ENCODE measurements around the gene CRLF1.
A peak's percentile ranks its signal among the peaks of the same experiment; 100 is the strongest.

The CRLF1 gene

DNA sequence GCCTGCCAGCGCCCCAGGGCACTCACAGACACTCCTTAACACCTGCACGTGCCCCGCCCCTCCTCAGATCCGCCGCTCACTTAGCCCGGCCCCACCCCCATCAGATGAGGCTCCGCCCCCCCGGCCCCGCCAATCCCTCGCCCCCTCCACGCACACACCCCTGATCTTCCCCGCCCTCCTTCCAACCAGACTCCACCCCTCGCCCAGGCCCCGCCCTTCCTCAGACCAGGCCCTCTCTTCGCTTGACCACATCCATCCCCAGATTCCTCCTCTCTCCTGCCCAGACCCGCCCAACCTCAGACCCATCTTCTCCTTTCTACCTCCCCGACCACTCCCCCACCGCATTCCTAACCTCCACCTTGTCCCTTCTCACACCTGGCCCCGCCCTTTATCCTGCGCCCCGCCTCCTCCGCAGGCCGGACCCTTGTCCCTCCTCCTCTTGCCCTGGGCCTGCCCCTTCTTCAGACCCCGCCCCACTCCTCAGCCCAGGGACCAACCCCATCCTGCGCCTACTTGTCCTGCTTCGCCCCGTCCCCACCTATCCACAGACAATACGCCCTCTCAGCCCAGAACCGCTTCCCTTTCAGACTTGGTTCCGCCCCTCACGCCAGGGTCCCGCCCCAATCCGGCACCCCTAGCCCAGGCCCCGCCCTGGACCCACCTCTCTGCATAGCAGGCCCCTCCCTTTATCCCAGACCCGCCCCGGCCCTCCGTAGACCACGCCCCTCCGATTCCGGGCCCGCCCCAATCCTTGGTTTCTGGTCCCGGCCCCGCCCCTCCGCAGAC, 29.8 kb upstream of the CRLF1 start:
- peak; percentile 99 for DNase-seq (ENCODE audit: low read depth in 2 of 2)

GRCh38 chr19:18635831-18636182, 29.2 kb upstream of the CRLF1 start:
- DNase-seq (ENCODE audit: low read depth in 2 of 2): no peak

DNA sequence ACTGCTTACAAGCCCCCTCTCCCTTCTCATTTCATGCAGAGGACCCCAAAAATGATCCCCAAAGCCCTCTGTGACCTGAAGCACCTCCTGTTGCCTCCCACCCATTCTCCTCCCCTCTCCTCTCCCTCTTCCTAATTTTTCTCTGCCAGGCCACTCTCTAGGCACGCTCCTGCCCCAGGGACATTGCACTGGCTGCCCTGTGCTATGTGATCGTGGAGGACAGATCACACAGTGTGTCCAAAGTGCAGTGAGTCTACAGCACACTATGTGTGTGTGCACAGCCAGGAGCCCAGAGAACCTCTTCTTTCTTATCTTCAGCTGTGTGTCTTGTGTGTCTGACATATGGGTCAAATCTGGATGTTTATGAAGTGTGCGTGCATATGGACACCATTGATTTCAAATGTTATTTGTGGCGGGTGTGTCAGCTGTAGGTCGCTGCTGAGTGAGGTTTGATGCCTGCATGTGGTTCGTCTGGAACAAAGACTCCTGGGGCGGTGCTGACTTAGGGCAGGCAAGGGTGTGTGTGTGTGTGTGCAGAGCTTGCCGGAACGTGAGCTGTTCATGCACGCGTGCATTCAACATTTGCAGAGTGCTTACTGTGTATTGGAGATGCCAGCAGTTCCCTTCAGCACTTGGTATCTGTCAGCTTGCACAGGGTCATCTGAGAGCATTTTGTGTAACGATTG, 28.2 kb upstream of the CRLF1 start:
- no peak for DNase-seq (ENCODE audit: low read depth in 2 of 2)

GRCh38 chr19:18633321-18633720, 26.7 kb upstream of the CRLF1 start:
- no peak for DNase-seq (ENCODE audit: low read depth in 2 of 2)

GRCh38 chr19:18629166-18630088, 22.8 kb upstream of the CRLF1 start:
- DNase-seq (ENCODE audit: low read depth in 2 of 2): no peak

- no peak for DNase-seq (ENCODE audit: low read depth in 2 of 2)
These were observed 20.3 kb upstream of the CRLF1 start for GRCh38 chr19:18626906-18627305.

- DNase-seq (ENCODE audit: low read depth in 2 of 2): no peak
These were observed 14.3 kb upstream of the CRLF1 start for GRCh38 chr19:18620902-18621301.

DNA sequence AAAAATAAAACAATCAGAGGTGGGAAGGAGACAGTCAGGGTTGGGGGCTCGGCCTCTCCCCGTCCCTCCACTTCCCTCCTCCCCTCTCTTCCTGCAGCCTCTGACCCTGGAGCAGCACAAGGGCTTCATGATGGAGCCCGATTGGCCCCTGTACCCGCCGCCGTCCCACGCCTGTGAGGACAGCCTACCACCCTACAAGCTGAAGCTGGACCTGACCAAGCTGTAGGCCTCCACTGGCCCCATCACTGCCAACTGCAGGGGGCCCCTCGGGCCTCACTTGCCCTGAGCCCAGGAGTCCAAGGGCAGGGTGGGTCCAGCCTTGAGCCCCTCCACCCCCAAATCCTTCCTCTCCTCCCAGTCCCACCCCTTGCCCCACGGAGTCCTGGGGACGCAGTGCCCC, 13.7 kb upstream of the CRLF1 start:
- no peak for DNase-seq (ENCODE audit: low read depth in 2 of 2)

GRCh38 chr19:18618236-18618635, 11.6 kb upstream of the CRLF1 start:
- DNase-seq (ENCODE audit: low read depth in 2 of 2): no peak

DNA sequence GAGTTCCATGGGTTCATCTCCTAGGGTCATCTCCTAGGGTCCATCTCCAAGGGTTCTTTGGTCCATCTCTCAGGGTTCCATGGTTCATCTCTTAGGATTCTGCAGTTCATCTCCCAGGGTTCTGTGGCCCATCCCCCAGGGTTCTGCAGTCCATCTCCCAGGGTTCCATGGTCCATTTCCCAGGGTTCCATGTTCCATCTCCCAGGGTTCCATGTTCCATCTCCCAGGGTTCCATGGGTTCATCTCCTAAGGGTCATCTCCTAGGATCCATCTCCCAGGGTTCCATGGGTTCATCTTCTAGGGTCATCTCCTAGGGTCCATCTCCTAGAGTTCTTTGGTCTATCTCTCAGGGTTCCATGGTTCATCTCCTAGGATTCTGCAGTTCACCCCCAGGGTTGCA, 11.0 kb upstream of the CRLF1 start:
- DNase-seq (ENCODE audit: low read depth in 2 of 2): no peak

DNA sequence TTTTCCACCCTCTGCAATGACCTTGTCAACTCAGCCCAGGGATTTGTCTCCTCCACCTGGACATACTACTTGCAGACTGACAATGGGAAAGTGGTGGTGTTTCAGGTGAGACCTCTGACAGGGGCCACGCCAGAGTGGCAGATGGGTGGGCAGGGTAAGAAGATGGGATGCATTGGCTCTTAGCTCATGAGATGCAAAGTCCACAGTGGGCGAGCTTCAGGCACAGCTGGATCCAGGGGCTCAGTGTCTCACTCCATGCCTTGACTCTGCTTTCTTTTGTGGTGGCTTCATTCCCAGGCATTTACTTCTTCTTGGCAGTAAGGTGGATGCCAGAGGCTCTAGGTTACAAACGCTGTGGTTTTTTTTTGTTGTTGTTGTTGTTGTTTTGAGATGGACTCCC, 9.4 kb upstream of the CRLF1 start:
- DNase-seq (ENCODE audit: low read depth in 2 of 2): no peak

DNA sequence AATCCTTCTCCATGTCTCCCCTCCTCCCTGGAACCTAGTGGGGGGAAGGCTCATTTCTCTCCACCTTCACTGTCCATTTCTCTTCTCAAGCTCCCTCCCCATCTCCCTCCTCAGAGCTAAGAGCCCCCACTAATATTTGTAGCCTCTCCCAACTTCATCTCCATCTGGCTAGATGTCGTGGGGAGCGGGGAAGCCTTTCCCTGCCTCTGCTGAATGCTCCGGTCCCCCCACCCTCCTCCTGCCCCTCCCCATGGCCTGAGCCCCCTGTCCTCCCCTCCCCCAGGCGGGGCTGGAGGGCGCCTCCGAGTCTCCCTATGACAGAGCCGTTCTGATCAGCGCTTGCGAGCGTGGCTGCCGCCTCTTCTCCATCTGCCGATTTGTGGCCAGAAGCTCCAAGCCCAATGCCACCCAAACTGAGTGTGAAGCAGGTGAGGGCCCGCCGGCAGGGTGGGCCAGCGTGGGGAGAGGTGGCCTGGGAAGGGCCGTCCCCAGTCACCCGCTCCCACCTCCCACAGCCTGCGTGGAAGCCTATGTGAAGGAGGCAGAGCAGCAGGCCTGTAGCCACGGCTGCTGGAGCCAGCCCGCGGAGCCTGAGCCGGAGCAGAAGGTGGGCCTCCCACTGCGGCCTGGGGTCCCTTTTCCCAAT, 7.1 kb upstream of the CRLF1 start:
- DNase-seq (ENCODE audit: low read depth in 2 of 2): no peak

- DNase-seq (ENCODE audit: low read depth in 2 of 2): no peak
These were observed 6.4 kb upstream of the CRLF1 start, which contains the start of gene TMEM59L for GRCh38 chr19:18612772-18613588. TMEM59L (plus strand) TSS chr19:18612870; CDS start chr19:18612959, 89 bp downstream.

- no peak for DNase-seq (ENCODE audit: low read depth in 2 of 2)
These were observed 5.6 kb upstream of the CRLF1 start for GRCh38 chr19:18612051-18612771.

- DNase-seq (ENCODE audit: low read depth in 2 of 2): no peak
These were observed 4.9 kb upstream of the CRLF1 start for GRCh38 chr19:18611327-18612050.

GRCh38 chr19:18610556-18611326, 4.1 kb upstream of the CRLF1 start:
- no peak for DNase-seq (ENCODE audit: low read depth in 2 of 2)

DNA sequence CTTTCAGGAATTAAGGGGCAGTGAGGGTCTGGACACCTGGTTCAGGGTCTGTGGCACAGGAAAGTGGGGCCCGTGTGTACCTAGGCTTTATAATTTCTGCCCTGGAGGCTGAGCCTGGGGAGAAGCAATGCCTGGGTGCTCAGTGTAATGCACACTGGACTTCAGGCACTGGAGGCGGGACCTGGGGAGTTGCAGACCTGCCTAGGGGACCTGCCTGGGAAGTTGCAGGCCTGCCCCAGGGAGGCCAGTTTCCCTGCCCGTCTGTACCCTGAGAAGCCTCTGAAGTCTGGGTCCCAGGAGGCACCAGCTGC, 3.6 kb upstream of the CRLF1 start:
- DNase-seq (ENCODE audit: low read depth in 2 of 2): no peak

GRCh38 chr19:18609717-18610051, 3.1 kb upstream of the CRLF1 start:
- no peak for DNase-seq (ENCODE audit: low read depth in 2 of 2)

Measured in stimulated activated CD4-positive, alpha-beta T cell treated with anti-CD3 and anti-CD28 coated beads, Interleukin-1b, Interleukin-23, amount 100 ng/mL, for 1 hour (primary cell).